Activated naive CD8-positive, alpha-beta T cell treated with anti-CD3 and anti-CD28 coated beads for 36 hours (primary cell): ENCODE data around the gene TLE3. TPM values are rescaled to one million over a fixed set of nuclear protein-coding genes. Genes with fewer than 3 reads are reported as not detected.

Experiments
- DNase-seq: peaks from one replicate; pipeline ENCODE4 v3.0.0; 2021
- H3K27ac Mint-ChIP-seq: one replicate; pipeline ENCODE4 v1.8.0; 2022; ENCODE audit warnings: mild to moderate bottlenecking, moderate library complexity, mixed read lengths
- H3K27me3 Mint-ChIP-seq: one replicate; pipeline ENCODE4 v1.8.0; 2022; ENCODE audit warnings: mild to moderate bottlenecking, mixed read lengths
- H3K36me3 Mint-ChIP-seq: one replicate; pipeline ENCODE4 v1.8.0; 2021; ENCODE audit warnings: mild to moderate bottlenecking, mixed read lengths
- H3K4me1 Mint-ChIP-seq: one replicate; pipeline ENCODE4 v1.8.0; 2021; ENCODE audit warnings: mixed read lengths
- H3K4me3 Mint-ChIP-seq: one replicate; pipeline ENCODE4 v1.8.0; 2022; ENCODE audit warnings: mild to moderate bottlenecking, moderate library complexity, mixed read lengths
- H3K9me3 Mint-ChIP-seq: one replicate; pipeline ENCODE4 v1.8.0; 2022; ENCODE audit warnings: mixed read lengths
- total RNA-seq, 2 experiments: library from RNA; stranded (reverse); gene quantifications; one replicate each; pipeline ENCODE4 v1.2.3, GENCODE V29; 2021

The TLE3 gene
- total RNA-seq, 2 experiments from 2014 or later = 70.8 to 71.6 TPM

- Mint-ChIP-seq H3K4me3 (no peak overlapping the region), H3K9me3 (peaks cover 11% of the 10 kb centered on the region), H3K27ac (no peak overlapping the region), H3K4me1 (no peaks in the 10 kb centered on the region), H3K27me3 (peaks cover 4% of the 10 kb centered on the region), H3K36me3 (peaks cover 2% of the 10 kb centered on the region)
- no peak for DNase-seq
These were observed 98.2 kb downstream of the TLE3 start for GRCh38 chr15:69999392-70000085.

DNA sequence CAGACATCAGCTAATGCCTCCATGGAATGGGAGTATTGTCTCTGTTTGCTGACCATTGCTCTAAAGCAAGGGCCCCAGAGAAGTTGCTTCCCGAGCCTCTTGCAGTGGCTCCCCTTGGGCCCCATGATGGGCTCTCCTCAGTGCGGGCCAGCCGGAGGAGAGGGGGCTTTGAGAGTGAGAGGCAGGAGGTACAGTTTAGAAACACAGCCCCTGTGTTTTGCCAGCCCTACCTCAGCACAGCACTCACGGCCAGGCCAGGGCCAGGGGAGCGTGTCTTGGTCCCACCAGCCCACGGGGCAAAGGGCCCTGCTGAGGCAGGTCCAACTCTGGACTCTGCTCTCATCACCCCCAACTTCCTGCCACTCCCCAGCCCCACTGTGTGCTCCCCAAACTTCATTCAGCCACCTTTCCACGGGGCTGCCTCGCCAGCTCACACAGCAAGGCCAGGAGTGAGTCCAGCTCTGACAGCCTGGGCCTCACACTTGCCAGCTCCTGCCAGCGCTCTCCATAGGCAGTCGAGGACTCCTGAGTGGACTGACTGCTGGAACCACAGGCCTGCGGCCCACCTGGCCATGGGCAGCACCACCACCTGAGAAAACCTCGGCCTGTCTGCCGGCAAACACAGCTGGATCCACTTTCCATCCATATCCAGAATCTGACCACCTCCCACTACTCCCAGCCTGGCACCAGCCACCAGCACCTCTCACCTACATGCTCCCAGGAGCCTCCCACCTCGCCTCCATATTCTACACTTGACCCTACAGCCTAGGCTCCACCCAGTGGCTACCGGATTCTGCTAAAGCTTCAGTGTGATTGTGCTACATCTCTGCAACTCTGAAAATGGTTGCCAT lies 99.0 kb downstream of the TLE3 start:
- no peak overlapping the region for H3K27ac Mint-ChIP-seq
- peaks cover 11% of the 10 kb centered on the region for H3K9me3 Mint-ChIP-seq
- no peak for DNase-seq
- peaks cover 2% of the 10 kb centered on the region for H3K36me3 Mint-ChIP-seq
- no peak overlapping the region for H3K4me3 Mint-ChIP-seq
- peaks cover 4% of the 10 kb centered on the region for H3K27me3 Mint-ChIP-seq
- H3K4me1 Mint-ChIP-seq = no peaks in the 10 kb centered on the region

- Mint-ChIP-seq H3K27me3 (peaks cover 7% of the 10 kb centered on the region), H3K4me3 (no peak overlapping the region), H3K9me3 (peaks cover 5% of the 10 kb centered on the region), H3K27ac (no peak overlapping the region), H3K4me1 (no peaks in the 10 kb centered on the region), H3K36me3 (no peaks in the 10 kb centered on the region)
- DNase-seq = no peak
These were observed 99.9 kb downstream of the TLE3 start for GRCh38 chr15:69997813-69998212.
